ENCODE data around the gene SLC22A17.
A peak's percentile ranks its signal among the peaks of the same experiment; 100 is the strongest.

SLC22A17 gene

DNA sequence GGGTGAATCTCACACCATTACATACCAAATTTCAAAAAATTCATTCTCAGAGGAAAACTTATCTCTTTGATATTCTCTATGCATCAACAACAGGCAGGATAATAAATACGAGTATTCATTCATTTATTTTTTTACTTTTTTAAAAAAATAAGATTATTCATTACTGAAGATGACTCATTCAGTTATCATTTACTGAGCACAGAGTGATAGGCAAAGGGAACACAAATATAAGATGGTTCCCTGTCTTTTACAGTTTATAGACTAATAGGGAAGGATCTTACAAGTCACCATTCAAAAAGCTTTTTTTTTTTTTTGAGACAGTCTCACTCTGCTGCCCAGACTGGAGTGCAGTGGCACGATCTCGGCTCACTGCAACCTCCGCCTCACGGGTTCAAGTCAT lies 36.4 kb downstream of the SLC22A17 start:
- FAIRE-seq = no peak
- DNase-seq (ENCODE audit: insufficient read length, low spot score) = no peak

DNA sequence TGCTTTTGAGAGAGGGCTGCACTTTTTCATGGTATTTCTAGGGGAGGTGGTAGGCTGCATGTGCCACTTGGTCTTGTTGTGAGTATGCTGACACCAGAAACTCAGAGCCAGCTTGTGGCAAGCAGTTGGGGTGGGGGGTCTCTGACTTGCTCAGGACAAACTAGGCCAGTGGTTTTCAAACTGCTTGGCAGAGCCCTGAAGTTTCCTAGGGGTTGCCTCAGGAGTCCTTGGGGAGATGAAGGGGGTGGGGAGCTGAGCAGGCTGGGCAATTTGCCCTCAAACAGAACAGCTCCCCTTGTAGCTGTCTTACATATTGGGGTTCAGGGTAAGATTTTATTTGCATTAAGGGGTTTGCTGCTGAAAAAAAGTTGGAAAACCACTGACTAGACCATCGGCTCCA lies 42.1 kb downstream of the SLC22A17 start:
- DNase-seq (ENCODE audit: insufficient read length, low spot score) (no peak), FAIRE-seq (no peak)

DNA sequence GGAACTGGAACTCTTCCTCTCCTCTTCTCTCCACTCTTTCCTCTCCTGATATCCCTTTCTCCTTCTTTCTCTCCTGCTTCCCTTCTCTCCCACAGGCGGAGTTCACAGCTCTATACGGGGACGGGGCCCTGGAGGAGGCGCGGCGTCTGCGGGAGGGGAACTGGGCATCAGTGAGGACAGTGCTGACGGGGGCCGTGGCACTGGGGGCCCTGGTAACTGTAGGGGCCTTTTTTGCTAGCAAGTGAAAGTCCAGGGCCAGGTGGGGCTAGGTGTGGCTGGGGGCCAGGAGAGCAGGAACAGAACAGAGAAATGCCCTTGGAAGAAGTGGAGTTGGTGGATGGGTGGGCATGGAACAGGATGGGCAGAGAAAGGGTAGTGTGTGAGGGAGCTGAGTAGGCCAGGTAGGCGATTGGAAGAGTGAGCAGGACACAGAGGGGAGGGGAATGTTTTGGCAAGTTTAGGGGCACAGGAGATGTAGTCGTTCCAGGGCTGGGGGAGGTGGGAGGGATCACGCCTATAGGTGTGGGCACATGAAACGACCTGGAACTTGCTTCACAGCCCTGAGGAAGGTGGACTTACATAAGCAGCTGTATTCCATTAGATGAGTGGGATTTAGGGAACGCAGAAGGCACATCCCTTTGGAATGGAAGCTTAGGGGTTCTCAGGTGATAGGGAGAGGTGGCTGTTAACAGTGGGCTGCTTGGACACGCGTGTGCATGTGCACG lies 43.8 kb downstream of the SLC22A17 start:
- FAIRE-seq (no peak), DNase-seq (ENCODE audit: insufficient read length, low spot score) (no peak)

DNA sequence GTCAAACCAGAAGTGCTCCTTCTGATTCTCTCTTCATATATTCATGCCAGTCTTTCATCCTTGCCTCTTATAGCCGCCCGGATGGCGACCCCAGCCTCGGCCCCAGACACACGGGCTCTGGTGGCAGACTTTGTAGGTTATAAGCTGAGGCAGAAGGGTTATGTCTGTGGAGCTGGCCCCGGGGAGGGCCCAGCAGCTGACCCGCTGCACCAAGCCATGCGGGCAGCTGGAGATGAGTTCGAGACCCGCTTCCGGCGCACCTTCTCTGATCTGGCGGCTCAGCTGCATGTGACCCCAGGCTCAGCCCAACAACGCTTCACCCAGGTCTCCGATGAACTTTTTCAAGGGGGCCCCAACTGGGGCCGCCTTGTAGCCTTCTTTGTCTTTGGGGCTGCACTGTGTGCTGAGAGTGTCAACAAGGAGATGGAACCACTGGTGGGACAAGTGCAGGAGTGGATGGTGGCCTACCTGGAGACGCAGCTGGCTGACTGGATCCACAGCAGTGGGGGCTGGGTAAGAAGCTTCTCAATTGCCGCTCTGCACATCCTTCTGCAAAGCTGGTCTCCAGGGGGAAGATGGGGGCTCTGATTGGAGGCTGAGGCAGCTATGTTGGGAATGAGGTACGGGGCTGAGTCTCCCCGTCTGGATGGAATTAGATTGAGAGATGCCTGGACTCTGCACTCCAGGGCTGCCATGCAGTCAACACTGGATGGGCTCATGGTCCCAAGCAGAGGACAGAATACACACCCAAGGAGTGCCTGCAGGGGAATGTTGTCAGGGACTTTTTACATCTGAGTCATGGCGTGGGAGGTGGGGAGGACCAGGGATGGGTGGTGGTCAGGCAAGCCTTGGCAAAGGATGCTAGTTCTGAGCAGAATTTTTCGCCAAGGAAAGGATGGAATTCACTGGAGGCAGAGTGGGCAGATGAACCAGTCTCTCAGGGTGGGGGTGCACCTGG lies 44.7 kb downstream of the SLC22A17 start:
- DNase-seq (ENCODE audit: insufficient read length, low spot score) (no peak), FAIRE-seq (no peak)

DNA sequence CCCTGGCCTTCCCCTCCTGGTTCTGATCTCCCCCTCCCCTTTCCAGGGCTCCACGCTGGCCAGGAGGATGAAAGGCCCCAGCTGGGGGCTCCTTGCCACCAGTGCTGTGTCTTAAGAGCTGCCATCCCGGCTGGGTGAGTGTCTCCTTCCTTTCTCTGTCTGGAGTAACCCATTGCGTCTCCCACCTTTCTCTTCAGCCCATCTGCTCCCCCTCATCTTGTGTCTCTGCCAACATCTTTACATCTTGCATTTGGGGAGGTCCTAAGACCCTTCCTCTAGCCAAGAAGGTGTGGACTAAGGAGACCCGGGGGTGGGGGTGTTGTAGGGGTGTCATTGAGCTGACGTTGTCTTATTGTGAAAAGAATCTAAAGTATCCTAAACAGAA lies 45.5 kb downstream of the SLC22A17 start:
- FAIRE-seq (no peak), DNase-seq (ENCODE audit: insufficient read length, low spot score) (no peak)

DNA sequence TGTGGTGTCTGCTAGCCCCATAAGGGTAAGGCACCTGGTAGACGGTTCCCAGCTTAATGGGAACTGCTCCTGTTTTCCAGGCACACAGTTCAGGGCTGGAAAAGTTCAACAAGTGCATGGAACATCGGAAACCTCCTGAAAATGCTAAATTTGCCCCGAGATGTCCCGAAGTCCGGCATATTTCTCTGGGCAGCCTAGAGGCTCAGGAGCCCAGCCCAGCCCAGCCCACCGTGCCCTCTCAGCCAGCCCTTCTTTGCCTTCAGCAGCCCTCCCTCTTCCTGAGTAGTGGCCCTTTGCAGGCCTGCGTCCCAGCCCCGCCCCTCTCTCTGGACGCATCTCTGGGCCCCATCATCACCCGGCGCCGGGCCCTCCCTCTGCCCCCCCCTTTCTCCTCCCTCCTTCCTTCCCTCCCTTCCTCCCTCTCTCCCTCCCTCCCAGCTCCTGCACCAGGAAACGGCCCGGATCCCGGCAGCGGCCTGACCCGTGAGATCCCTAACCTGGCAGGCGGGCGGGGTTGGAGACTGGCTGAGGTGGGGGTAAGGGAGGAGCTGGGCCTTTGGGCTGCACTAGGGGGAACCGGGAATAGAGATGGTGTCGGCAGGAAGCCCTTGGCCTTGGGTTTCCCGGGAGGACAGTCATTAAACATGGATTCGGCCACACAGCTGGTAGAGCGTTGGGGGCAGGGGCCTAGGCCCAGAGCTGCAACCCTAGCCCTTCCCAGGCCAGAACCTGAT lies 46.1 kb downstream of the SLC22A17 start, which contains the start of gene BCL2L2:
TSS of gene BCL2L2 (plus strand) at position 422 of the 734 bp plus-strand sequence. CDS start 935 bp downstream, outside the sequence.
- DNase-seq (ENCODE audit: insufficient read length, low spot score) = peak; percentile 53
- FAIRE-seq = peak; percentile 74

DNA sequence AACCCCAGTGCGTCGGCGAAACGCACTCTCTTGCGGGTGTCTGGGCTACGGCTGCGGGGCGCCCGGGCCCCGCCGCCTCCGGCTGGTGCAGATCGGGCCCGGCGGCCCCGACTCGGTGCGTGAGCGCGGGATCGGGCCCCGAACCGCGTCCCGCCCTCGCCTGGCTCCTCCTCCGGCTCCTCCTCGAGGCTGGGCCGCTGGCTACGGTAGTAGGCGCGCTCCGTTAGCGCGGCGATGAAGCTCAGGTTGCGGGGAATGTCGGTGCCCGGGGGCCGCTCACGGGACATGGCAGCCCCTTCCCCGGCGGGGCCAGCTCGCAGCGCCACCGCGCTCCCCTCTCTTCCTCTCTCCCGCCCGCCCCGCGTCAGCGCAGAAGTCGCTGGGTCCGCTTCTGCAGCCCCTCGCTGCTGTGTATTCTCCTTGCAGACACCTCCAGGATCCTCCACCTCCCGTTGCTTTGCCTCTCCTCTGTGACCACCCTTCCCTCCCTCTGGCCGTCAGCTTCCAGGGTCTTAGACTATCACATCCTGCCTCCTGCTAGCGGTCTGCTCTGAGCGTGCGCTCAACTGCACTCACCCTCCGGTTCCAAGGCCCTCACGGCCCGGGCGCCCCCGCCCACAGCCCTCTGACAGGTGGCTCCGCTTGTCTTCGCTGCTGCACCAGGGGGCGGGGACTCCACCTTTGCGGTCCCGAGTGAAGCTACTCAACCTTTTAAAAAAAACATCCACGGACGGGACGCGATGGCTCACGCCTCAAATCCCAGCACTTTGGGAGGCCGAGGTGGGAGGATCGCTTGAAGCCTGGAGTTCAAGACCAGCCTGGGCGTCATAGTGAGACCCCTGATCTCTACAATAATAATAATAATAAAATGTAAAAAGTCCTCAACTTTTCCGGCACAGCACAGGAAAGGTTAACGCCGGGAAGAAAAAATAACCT lies 50.1 kb downstream of the SLC22A17 start, which contains the start of gene PPP1R3E:
TSS of gene PPP1R3E (minus strand) at position 570 of the 936 bp plus-strand sequence. CDS start at position 287, 283 bp downstream.
- peak; percentile 42 for DNase-seq (ENCODE audit: insufficient read length, low spot score)

DNA sequence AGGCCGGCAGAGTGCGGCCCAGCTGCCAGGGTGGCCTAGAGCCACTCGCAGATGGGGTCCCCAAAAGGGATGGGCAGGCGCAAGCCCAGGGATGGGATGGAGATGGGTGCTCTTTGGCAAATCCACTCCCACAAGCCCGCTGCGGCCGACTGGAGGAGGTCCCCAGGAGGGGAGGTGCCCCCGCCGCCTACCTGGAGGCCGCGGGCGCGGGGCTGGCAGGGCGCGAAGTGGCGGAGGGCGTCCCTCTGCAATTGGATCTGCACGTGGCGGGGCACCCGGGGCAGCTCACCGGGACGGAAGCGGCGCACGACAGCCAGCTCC lies 50.8 kb downstream of the SLC22A17 start:
- FAIRE-seq (no peak), DNase-seq (ENCODE audit: insufficient read length, low spot score) (no peak)

More for the DNA sequence above, 50.1 kb downstream of the SLC22A17 start, which contains the start of gene PPP1R3E:
- FAIRE-seq = peak; percentile 85

DNA sequence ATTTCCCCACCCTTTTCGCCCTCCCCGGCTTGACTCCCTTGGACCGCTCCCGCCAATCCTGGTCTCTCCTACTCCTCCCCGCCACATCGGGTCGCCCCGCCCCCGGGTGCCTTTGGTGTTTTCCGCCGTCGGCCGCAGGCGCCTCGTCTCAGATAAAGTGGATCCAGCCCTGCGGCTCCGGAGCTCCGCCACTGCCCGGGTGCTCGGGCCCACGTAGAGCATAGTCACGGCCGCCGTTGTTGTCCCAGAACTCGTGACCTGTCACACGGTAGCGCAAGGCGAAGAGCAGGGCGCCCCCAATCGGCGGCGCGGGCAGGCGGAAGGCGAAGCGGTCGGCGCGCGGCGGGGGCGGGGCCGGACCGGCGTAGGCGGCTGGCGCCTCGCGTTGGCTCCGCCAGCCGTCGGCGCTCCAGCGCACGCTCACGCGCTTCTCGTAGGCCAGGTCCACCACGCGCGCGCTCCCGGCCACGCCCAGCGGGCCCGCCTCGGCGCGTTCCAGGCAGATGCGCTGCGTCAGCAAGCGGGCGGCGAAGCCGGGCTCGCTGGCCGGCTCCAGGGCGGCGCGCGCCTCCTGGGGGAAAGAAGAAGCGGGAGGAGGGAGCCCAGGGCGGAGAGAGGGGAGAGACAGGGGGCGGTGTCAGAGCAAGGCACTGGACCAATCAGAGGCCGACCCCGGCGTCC lies 51.3 kb downstream of the SLC22A17 start:
- DNase-seq (ENCODE audit: insufficient read length, low spot score) = peak; percentile 89
- peak; percentile 69 for FAIRE-seq

DNA sequence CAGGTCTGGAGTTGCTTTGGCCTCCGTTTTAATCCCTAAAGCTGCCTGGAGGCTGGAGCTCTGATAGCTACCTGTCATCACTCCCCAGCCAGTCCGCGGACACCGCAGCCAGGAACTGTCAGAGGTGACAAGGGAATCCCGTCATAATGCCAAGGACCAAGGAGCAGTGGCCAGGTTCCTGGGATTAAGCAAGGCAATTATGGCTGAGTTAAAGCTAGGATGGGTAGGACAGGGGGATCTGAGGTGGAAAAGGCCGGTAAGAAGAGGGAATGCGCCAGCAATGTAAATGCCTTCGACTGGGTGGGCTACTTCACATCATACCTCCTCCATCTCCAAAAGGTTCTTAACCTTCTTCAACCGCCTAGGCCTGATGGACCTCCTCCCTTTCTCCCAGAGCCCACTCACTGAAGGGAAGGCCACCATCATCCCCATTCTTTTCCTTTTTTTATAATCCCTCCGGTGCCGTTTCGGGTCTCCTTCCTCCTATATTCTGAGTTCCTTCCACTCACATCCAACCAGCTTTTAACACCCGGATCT lies 51.9 kb downstream of the SLC22A17 start:
- DNase-seq (ENCODE audit: insufficient read length, low spot score) (no peak), FAIRE-seq (no peak)

DNA sequence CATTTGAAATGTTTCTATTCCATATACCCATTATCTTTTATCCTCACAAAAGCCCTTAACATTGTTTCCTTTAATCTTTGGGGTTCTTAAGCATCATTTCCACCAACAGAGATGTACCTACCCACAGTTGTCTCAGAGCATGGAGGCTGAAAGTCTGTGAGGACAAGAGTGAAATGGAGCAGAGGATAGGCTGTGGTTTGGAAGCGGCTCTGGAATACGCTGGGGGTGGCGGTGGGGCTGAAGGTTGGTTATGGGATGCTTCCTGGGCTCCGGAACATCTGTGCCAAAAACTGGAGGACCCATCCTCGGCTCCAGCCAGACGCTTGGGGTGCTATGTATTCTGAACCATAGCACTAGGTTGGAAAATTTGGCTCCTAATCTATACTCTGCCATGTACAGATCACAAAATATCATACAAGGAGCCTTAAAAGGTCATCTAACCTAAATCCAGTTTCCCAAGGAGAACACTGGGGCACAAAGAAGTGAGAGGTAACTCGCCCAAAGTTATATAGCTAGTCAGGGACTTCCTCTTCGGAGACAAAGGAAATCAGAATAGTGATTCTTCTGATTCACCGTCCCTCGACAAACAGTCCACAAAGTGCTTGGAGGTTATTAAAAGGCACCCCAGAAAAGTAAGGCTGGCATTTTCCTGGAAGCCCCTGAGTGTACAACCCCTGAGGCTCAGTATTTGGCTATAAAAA lies 52.6 kb downstream of the SLC22A17 start:
- DNase-seq (ENCODE audit: insufficient read length, low spot score) = no peak
- no peak for FAIRE-seq

DNA sequence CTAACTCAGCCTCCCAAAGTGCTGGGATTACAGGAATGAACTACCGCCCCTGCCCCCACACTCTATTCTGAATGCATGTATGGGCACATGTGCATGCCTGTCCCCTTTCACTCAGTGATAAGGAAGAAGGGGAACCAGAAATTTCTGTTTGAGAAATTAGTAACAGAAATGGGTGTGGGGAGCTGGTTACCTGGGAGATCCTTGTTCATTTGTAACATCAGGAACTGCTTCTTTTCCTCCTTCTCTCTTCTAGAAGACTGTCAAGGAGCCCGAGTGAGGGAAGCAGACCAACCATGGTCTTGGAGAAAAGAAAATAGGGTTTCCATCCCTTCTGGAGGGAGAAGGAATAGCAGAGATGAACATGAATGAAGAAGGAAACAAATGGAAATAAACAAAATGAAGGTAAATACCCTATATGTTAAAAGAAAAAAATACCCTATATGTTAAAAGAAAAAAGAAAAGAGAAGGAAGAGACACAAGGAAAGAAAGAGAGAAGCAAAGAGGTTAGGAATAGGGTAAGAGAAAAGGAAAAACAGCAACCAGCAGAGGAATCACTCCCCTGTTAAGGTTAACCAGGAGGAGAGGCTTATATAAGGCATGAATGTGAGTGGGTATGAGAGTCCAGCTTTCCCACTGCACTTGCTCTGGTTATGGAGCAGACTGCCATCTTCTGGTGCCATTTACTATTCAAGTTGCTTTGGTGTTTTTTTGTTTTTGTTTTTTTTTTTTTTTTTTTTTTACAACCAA lies 53.3 kb downstream of the SLC22A17 start:
- FAIRE-seq (no peak), DNase-seq (ENCODE audit: insufficient read length, low spot score) (no peak)

DNA sequence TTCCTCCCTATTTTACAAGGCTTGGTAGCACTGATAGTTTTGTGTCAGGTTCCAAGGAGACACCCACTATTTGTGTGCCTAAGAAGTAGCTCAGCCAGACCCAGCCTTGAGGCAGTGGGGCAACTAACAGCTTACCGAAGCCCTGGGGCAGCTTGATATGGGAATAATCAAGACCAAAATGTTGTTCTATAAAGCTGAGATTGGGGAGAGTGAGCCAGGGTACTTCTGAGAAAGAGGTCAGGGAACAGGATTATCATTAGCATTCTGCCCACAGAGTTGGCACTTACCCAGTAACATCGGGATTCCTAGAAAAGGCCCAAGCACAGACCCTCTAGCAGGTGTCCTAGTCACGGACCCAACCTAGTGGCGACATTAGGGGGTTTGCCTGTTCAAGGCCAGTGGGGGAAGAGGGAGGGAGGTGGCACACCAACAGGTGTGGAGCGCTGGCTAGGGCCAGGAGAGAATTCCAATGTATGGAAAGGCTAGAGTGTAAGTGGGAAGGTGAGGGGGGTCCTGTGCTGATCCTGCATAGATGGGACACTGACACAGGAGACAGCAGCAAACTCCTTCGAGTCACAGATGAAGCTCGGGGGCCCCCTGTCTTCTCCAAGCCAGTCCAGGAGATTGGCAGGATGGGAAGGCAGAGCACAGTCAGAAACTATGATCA lies 54.9 kb downstream of the SLC22A17 start:
- DNase-seq (ENCODE audit: insufficient read length, low spot score) (no peak), FAIRE-seq (no peak)

DNA sequence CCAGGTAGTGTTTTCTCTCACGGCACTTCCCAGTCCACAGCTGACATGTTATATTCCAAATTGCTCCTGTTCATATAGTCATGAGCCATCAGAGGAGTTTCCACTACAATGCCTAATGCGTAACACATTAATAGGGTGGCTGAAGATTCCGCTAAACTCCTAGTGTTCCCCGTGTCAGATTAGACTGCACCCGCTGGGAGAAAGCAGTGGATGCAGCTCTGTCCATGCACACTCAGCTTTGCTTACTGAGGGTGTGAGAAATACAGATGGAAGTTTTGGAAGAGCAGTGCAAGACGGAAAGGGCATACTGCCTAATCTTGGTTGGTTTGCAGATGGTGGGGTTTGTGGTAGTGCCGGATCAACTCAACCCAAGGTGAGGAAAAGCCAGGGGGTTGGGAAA lies 55.6 kb downstream of the SLC22A17 start:
- no peak for DNase-seq (ENCODE audit: insufficient read length, low spot score)
- FAIRE-seq = no peak
